Measurements from ENCODE around the gene DBNL. TPM values are rescaled to one million over a fixed set of nuclear protein-coding genes. Genes with fewer than 3 reads are reported as not detected.

Gene DBNL
- total RNA-seq, 4 donors from 2014 or later, result 113 to 139 (median 126) TPM

- Histone ChIP-seq H3K27ac (peak overlapping the region; percentile 74 to 97 (median 91)), H3K9me3 (no peaks in the 10 kb centered on the region), H3K27me3 (no peaks in the 10 kb centered on the region), H3K36me3 (peaks cover 0 to 21% (median 0%) of the 10 kb centered on the region in 3 donors), H3K4me1 (peaks cover 0 to 79% (median 24%) of the 10 kb centered on the region in 4 donors), H3K4me3 (peak overlapping the region in 1 of 4 donors; percentile 78)
- 55 to 74% methylated on average over 7 to 8 of the region's 8 CpGs for WGBS, 2 donors
- TF ChIP-seq CTCF (IDR thresholded peaks at IDR 0.05) (no peak), POLR2A (IDR thresholded peaks at IDR 0.05) (no peak), EP300 (IDR thresholded peaks at IDR 0.05) (no peak)
- DNase-seq (ENCODE audit: low spot score in 2 of 2), result no peak
These were observed 59.0 kb downstream of the DBNL start for GRCh38 chr7:44103566-44103922.

GRCh38 chr7:44103923-44104859 lies 59.7 kb downstream of the DBNL start, which contains the start of gene AEBP1:
AEBP1 (plus strand) TSS chr7:44104345; CDS start chr7:44104666, 321 bp downstream.
- H3K27ac ChIP-seq, result peak within 1 kb of the TSS; percentile 74 to 97 (median 91)
- peaks cover 0 to 28% (median 0%) of the 10 kb centered on the region in 3 donors for H3K36me3 ChIP-seq
- no peak for TF ChIP-seq CTCF (IDR thresholded peaks at IDR 0.05)
- TF ChIP-seq EP300 (IDR thresholded peaks at IDR 0.05), result no peak
- TF ChIP-seq POLR2A (IDR thresholded peaks at IDR 0.05), result no peak
- peak within 1 kb of the TSS; percentile 51 to 78 (median 56) for H3K4me3 ChIP-seq
- no peaks in the 10 kb centered on the region for H3K9me3 ChIP-seq
- peaks cover 0 to 79% (median 24%) of the 10 kb centered on the region in 4 donors for H3K4me1 ChIP-seq
- DNase-seq (ENCODE audit: low spot score in 2 of 2), result no peak
- WGBS, 2 donors, result 2% methylated on average over 58 to 61 of the region's 87 CpGs
- H3K27me3 ChIP-seq, result no peaks in the 10 kb centered on the region

- 22 to 34% methylated on average over 17 to 18 of the region's 28 CpGs for WGBS, 2 donors
- Histone ChIP-seq H3K9me3 (no peaks in the 10 kb centered on the region), H3K36me3 (peaks cover 0 to 37% (median 0%) of the 10 kb centered on the region in 3 donors), H3K4me3 (peak overlapping the region; percentile 51 to 78 (median 56)), H3K27me3 (no peaks in the 10 kb centered on the region), H3K27ac (peak overlapping the region; percentile 74 to 97 (median 91)), H3K4me1 (peaks cover 0 to 77% (median 24%) of the 10 kb centered on the region in 4 donors)
- TF ChIP-seq EP300 (IDR thresholded peaks at IDR 0.05), result peak; percentile 51 to 78
- TF ChIP-seq POLR2A (IDR thresholded peaks at IDR 0.05), result no peak
- DNase-seq (ENCODE audit: low spot score in 2 of 2), result peak in 1 of 2 donors; percentile 68
These were observed 60.6 kb downstream of the DBNL start for GRCh38 chr7:44104860-44105771.

GRCh38 chr7:44105832-44106231 lies 61.3 kb downstream of the DBNL start:
- no peaks in the 10 kb centered on the region for H3K9me3 ChIP-seq
- 67 to 75% methylated on average over 2 of the region's 2 CpGs for WGBS, 2 donors

More at GRCh38 chr7:44105832-44106231, 61.3 kb downstream of the DBNL start:
- Histone ChIP-seq H3K27me3 (no peaks in the 10 kb centered on the region), H3K4me3 (peak overlapping the region; percentile 51 to 78 (median 56)), H3K4me1 (peaks cover 0 to 70% (median 24%) of the 10 kb centered on the region in 4 donors), H3K36me3 (peaks cover 0 to 44% (median 0%) of the 10 kb centered on the region in 3 donors), H3K27ac (peak overlapping the region; percentile 6 to 97 (median 82))
- TF ChIP-seq EP300 (IDR thresholded peaks at IDR 0.05) (no peak), POLR2A (IDR thresholded peaks at IDR 0.05) (no peak), CTCF (IDR thresholded peaks at IDR 0.05) (no peak)
- no peak for DNase-seq (ENCODE audit: low spot score in 2 of 2)

Data from tibial nerve (tissue), 4 donors.